GM19023 (cell line): ENCODE data around the gene CD52.
"Not testable (repeated sequence)": the region's sequence is repeated elsewhere in the genome, so short reads cannot be mapped to it uniquely, and the experiment has no call there.

Experiments used
- ATAC-seq: cut with Tn5 transposase; IDR thresholded peaks from one replicate; pipeline ENCODE4 v1.9.1; 2021; ENCODE audit warnings: mild to moderate bottlenecking, moderate library complexity; ENCODE audit not compliant: unreplicated experiment

The CD52 gene

GRCh38 chr1:26283871-26284596, 33.7 kb upstream of the CD52 start:
- no peak for ATAC-seq

- no peak for ATAC-seq
Observed at GRCh38 chr1:26284597-26285347, 33.0 kb upstream of the CD52 start.

GRCh38 chr1:26285366-26286063, 32.2 kb upstream of the CD52 start:
- no peak for ATAC-seq

- ATAC-seq = no peak
Observed at GRCh38 chr1:26286064-26286416, 31.7 kb upstream of the CD52 start.

- no peak for ATAC-seq
Observed at GRCh38 chr1:26287033-26287711, 30.6 kb upstream of the CD52 start.

GRCh38 chr1:26287811-26288210, 29.9 kb upstream of the CD52 start:
- ATAC-seq = no peak

GRCh38 chr1:26288311-26288941, 29.3 kb upstream of the CD52 start:
- no peak for ATAC-seq

GRCh38 chr1:26289158-26290059, 28.3 kb upstream of the CD52 start:
- ATAC-seq = no peak

- no peak for ATAC-seq
Observed at GRCh38 chr1:26290122-26290881, 27.5 kb upstream of the CD52 start.

- ATAC-seq = no peak
Observed at GRCh38 chr1:26290882-26291261, 26.9 kb upstream of the CD52 start.

- no peak for ATAC-seq
Observed at GRCh38 chr1:26291433-26291832, 26.3 kb upstream of the CD52 start.

GRCh38 chr1:26291939-26292338, 25.8 kb upstream of the CD52 start:
- no peak for ATAC-seq

- not testable (repeated sequence) for ATAC-seq
Observed at GRCh38 chr1:26292735-26293134, 25.0 kb upstream of the CD52 start.

- ATAC-seq = no peak
Observed at GRCh38 chr1:26293911-26294463, 23.8 kb upstream of the CD52 start.

GRCh38 chr1:26295194-26296138, 22.3 kb upstream of the CD52 start:
- no peak for ATAC-seq

- no peak for ATAC-seq
Observed at GRCh38 chr1:26296340-26297056, 21.3 kb upstream of the CD52 start.
